H9 (cell line): ENCODE results near the gene ROBO4. TPM values are rescaled to one million over a fixed set of nuclear protein-coding genes. Genes with fewer than 3 reads are reported as not detected.

Source experiments
- DNase-seq: peaks from one replicate; pipeline ENCODE4 v3.0.0-alpha.2; 2017
- H2AFZ ChIP-seq: one replicate; pipeline ENCODE4 v1.6.1; 2013; ENCODE audit warnings: mild to moderate bottlenecking, low read length, control low read depth, moderate library complexity
- H2AK5ac ChIP-seq: 2 replicates; pipeline ENCODE4 v1.6.1; 2013; ENCODE audit warnings: low read length, control low read depth, mixed read lengths; ENCODE audit not compliant: insufficient read length
- H2BK120ac ChIP-seq: one replicate; pipeline ENCODE4 v1.6.1; 2013; ENCODE audit warnings: low read depth, mild to moderate bottlenecking, low read length, control low read depth, inconsistent platforms; ENCODE audit not compliant: poor library complexity, severe bottlenecking
- H2BK12ac ChIP-seq: 2 replicates; pipeline ENCODE4 v1.6.1; 2013; ENCODE audit warnings: low read length, control low read depth, mixed read lengths, low read depth; ENCODE audit not compliant: insufficient read length
- H2BK15ac ChIP-seq: 2 replicates; pipeline ENCODE4 v1.6.1; 2013; ENCODE audit warnings: low read depth, low read length, control low read depth
- H2BK20ac ChIP-seq: one replicate; pipeline ENCODE4 v1.6.1; 2013; ENCODE audit warnings: low read depth, mild to moderate bottlenecking, low read length, control low read depth, inconsistent platforms; ENCODE audit not compliant: poor library complexity, severe bottlenecking
- H2BK5ac ChIP-seq: 2 replicates; pipeline ENCODE4 v1.6.1; 2013; ENCODE audit warnings: low read length, control low read depth, mixed read lengths; ENCODE audit not compliant: insufficient read length
- H3K14ac ChIP-seq: 2 replicates; pipeline ENCODE4 v1.6.1; 2013; ENCODE audit warnings: low read length, control low read depth; ENCODE audit not compliant: insufficient read depth
- H3K18ac ChIP-seq: 2 replicates; pipeline ENCODE4 v1.6.1; 2013; ENCODE audit warnings: low read depth, mild to moderate bottlenecking, mixed read lengths, low read length, control low read depth; ENCODE audit not compliant: insufficient read length
- H3K23ac ChIP-seq: 2 replicates; pipeline ENCODE4 v1.6.1; 2013; ENCODE audit warnings: low read length, control low read depth, mixed read lengths, low read depth; ENCODE audit not compliant: insufficient read length
- H3K23me2 ChIP-seq: 2 replicates; pipeline ENCODE4 v1.6.1; 2013; ENCODE audit warnings: low read depth, mild to moderate bottlenecking, mixed read lengths, low read length, control low read depth; ENCODE audit not compliant: insufficient read length, poor library complexity, severe bottlenecking
- H3K27ac ChIP-seq: 2 replicates; pipeline ENCODE4 v1.5.1; 2013; ENCODE audit warnings: low read length, control low read depth, mixed read lengths, low read depth; ENCODE audit not compliant: insufficient read length
- H3K27me3 ChIP-seq: 2 replicates; pipeline ENCODE4 v1.6.1; 2013; ENCODE audit warnings: low read length, control low read depth, inconsistent platforms; ENCODE audit not compliant: insufficient read depth
- H3K4ac ChIP-seq: 2 replicates; pipeline ENCODE4 v1.6.1; 2013; ENCODE audit warnings: low read depth, mild to moderate bottlenecking, control low read depth, inconsistent platforms, low read length, moderate library complexity
- H3K4me1 ChIP-seq: 2 replicates; pipeline ENCODE4 v1.6.1; 2013; ENCODE audit warnings: low read length, control low read depth, inconsistent platforms; ENCODE audit not compliant: insufficient read depth
- H3K4me2 ChIP-seq: 2 replicates; pipeline ENCODE4 v1.6.1; 2013; ENCODE audit warnings: low read length, control low read depth, mixed read lengths; ENCODE audit not compliant: insufficient read length, insufficient read depth
- H3K56ac ChIP-seq: 2 replicates; pipeline ENCODE4 v1.6.1; 2013; ENCODE audit warnings: low read depth, mild to moderate bottlenecking, mixed read lengths, low read length, control low read depth; ENCODE audit not compliant: insufficient read length
- H3K79me1 ChIP-seq: 2 replicates; pipeline ENCODE4 v1.6.1; 2013; ENCODE audit warnings: low read depth, mild to moderate bottlenecking, moderate library complexity, low read length, control low read depth, inconsistent platforms; ENCODE audit not compliant: insufficient read depth, poor library complexity, severe bottlenecking
- H3K79me2 ChIP-seq: 2 replicates; pipeline ENCODE4 v1.6.1; 2013; ENCODE audit warnings: low read length, control low read depth, inconsistent platforms; ENCODE audit not compliant: insufficient read depth
- H3K9ac ChIP-seq: 2 replicates; pipeline ENCODE4 v1.6.1; 2013; ENCODE audit warnings: low read length, control low read depth, mixed read lengths; ENCODE audit not compliant: insufficient read length; ENCODE audit errors: extremely low read depth
- H3K9me3 ChIP-seq: one replicate; pipeline ENCODE4 v1.6.1; 2013; ENCODE audit warnings: low read depth, low read length, inconsistent platforms; ENCODE audit not compliant: control insufficient read depth
- H3T11ph ChIP-seq: one replicate; pipeline ENCODE4 v1.6.1; 2013; ENCODE audit warnings: mild to moderate bottlenecking, low read length, control low read depth, inconsistent platforms
- H4K20me1 ChIP-seq: one replicate; pipeline ENCODE4 v1.6.1; 2013; ENCODE audit not compliant: control insufficient read depth, insufficient read length, insufficient read depth
- H4K5ac ChIP-seq: 2 replicates; pipeline ENCODE4 v1.6.1; 2013; ENCODE audit warnings: low read depth, mild to moderate bottlenecking, mixed read lengths, low read length, control low read depth; ENCODE audit not compliant: insufficient read length
- H4K8ac ChIP-seq: replicated peaks from 2 replicates; pipeline ENCODE4 v1.6.1; 2013; ENCODE audit warnings: low read length, control low read depth, mixed read lengths, low read depth; ENCODE audit not compliant: insufficient read length
- H4K91ac ChIP-seq: 2 replicates; pipeline ENCODE4 v1.6.1; 2013; ENCODE audit warnings: low read depth, mild to moderate bottlenecking, moderate library complexity, mixed read lengths, low read length, control low read depth; ENCODE audit not compliant: insufficient read length
- H3K27ac Mint-ChIP-seq, 3 experiments: 2 replicates in 2 of 3; 3 replicates in 1 of 3; pipeline ENCODE4 v1.8.0; 2020 to 2021; ENCODE audit warnings: mixed read lengths in 3 of 3, mild to moderate bottlenecking in 1 of 3, moderate library complexity in 1 of 3
- H3K27me3 Mint-ChIP-seq: 2 replicates; pipeline ENCODE4 v1.8.0; 2021; ENCODE audit warnings: low read depth, mild to moderate bottlenecking, moderate library complexity, mixed read lengths
- H3K36me3 Mint-ChIP-seq, 3 experiments: 2 replicates in 2 of 3; 3 replicates in 1 of 3; pipeline ENCODE4 v1.8.0; 2020 to 2021; ENCODE audit warnings: low read depth in 3 of 3, mixed read lengths in 3 of 3; ENCODE audit not compliant: insufficient read depth in 1 of 3
- H3K4me1 Mint-ChIP-seq, 2 experiments: 2 replicates each; pipeline ENCODE4 v1.8.0; 2020; ENCODE audit warnings: mixed read lengths in 2 of 2
- H3K4me3 Mint-ChIP-seq, 2 experiments: 2 replicates in 1 of 2; 3 replicates in 1 of 2; pipeline ENCODE4 v1.8.0; 2020 to 2021; ENCODE audit warnings: mild to moderate bottlenecking in 2 of 2, mixed read lengths in 2 of 2, moderate library complexity in 1 of 2
- H3K9me3 Mint-ChIP-seq, 2 experiments: 2 replicates in 1 of 2; 3 replicates in 1 of 2; pipeline ENCODE4 v1.8.0; 2020; ENCODE audit warnings: mild to moderate bottlenecking in 2 of 2, mixed read lengths in 2 of 2, moderate library complexity in 1 of 2
- CTCF ChIP-seq: fragments of 200-600 bp; sonication (generic); conservative IDR thresholded peaks from 3 replicates; pipeline ENCODE4 v1.8.0; 2021; ENCODE audit warnings: antibody characterized with exemption, mild to moderate bottlenecking
- WGBS: extraction: QIAGEN DNeasy Blood & Tissue Kit; methylation state at CpG from one replicate; pipeline ENCODE4 v1.1.7; 2013; ENCODE audit warnings: missing lambda C conversion rate, low lambda C conversion rate, mixed read lengths; ENCODE audit not compliant: insufficient read length; ENCODE audit errors: extremely low coverage; 5-methylcytosine and 5-hydroxymethylcytosine counted together
- total RNA-seq: library from RNA; stranded (reverse); gene quantifications from 2 replicates; pipeline ENCODE4 v1.2.1, GENCODE V29; 2021

ROBO4 gene
- total RNA-seq, 1 experiment from 2014 or later, result not detected

- Mint-ChIP-seq H3K36me3 (no peaks in the 10 kb centered on the region), H3K27ac (no peak overlapping the region), H3K4me1 (peaks cover 11 to 25% of the 10 kb centered on the region in 2 experiments), H3K4me3 (no peak overlapping the region), H3K9me3 (no peaks in the 10 kb centered on the region; a peak in 1 of 5 replicates), H3K27me3 (peaks cover 60% of the 10 kb centered on the region)
- Histone ChIP-seq H2AK5ac (no peak overlapping the region), H4K8ac (no peak overlapping the region), H4K20me1 (no peaks in the 10 kb centered on the region), H4K91ac (no peak overlapping the region), H2BK15ac (no peak overlapping the region), H3K9ac (no peak overlapping the region), H3K79me2 (no peaks in the 10 kb centered on the region), H3K9me3 (no peaks in the 10 kb centered on the region), H3K14ac (no peak overlapping the region), H3K4me2 (no peak overlapping the region), H2BK20ac (no peak overlapping the region), H3K56ac (no peak overlapping the region), H3K4me1 (no peaks in the 10 kb centered on the region), H3K23ac (no peak overlapping the region), H3T11ph (no peak overlapping the region), H2BK120ac (no peak overlapping the region), H3K4ac (no peak overlapping the region), H3K18ac (no peak overlapping the region), H3K79me1 (no peaks in the 10 kb centered on the region), H2AFZ (no peak overlapping the region), H3K27me3 (peaks cover 21% of the 10 kb centered on the region), H3K27ac (no peak overlapping the region), H2BK12ac (no peak overlapping the region), H3K23me2 (peaks cover 3% of the 10 kb centered on the region), H2BK5ac (no peak overlapping the region), H4K5ac (no peak overlapping the region)
- no peak for TF ChIP-seq CTCF
- DNase-seq, result no peak
- no CpG with 5 or more reads among the region's 3 CpGs for WGBS
These were observed 63.0 kb downstream of the ROBO4 start for GRCh38 chr11:124834526-124835180.

Other genes with a start within 250 kb of the ROBO4 start
- 4.7 and 5.6 TPM in 2 replicates for gene SIAE, start 224.1 kb downstream of the ROBO4 start, total RNA-seq
- gene SPA17, start 224.0 kb downstream of the ROBO4 start, total RNA-seq, result 6.9 and 7.2 TPM in 2 replicates
- gene NRGN, start 157.9 kb downstream of the ROBO4 start, total RNA-seq, result 6.4 and 7.0 TPM in 2 replicates
- not detected in 2 replicates for gene VSIG2, start 145.6 kb downstream of the ROBO4 start, total RNA-seq
- 0.33 and 0.92 TPM in 2 replicates for gene ESAM, start 135.6 kb downstream of the ROBO4 start, total RNA-seq
- 14.5 and 18.1 TPM in 2 replicates for gene MSANTD2, start 97.5 kb downstream of the ROBO4 start, total RNA-seq
- gene ROBO3, start 32.4 kb downstream of the ROBO4 start, total RNA-seq, result 11.8 and 12.6 TPM in 2 replicates
- gene HEPN1, start 21.4 kb upstream of the ROBO4 start, total RNA-seq, result not detected in 2 replicates
- gene HEPACAM, start 38.2 kb upstream of the ROBO4 start, total RNA-seq, result not detected in 2 replicates
- 2.3 and 2.8 TPM in 2 replicates for gene CCDC15, start 56.3 kb upstream of the ROBO4 start, total RNA-seq
- 0.61 and 1.2 TPM in 2 replicates for gene SLC37A2, start 165.4 kb upstream of the ROBO4 start, total RNA-seq
- gene TMEM218, start 213.8 kb upstream of the ROBO4 start, total RNA-seq, result 14.3 and 15.2 TPM in 2 replicates